ENCODE data around the gene SERP1.

DNA sequence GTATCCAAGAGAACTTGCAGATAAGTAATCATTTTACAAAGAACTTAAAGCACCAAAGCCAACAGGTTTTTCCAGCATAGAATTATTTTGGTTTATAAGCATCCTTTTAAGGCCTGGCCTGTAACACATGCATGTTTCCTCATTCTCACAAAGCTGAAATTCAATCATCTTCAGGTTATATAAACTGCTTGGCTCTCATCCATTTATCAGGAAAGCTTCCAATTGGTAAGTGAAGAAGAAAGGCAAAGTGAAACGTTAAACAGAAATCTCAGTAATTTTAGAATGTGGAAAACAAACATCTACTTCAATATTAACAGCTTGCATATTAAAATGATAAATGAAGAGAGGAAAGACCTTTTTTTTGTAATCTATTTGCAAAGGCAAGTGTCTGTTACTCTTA is 1.6 kb downstream of the SERP1 start:
- TF ChIP-seq, protein P1, sequence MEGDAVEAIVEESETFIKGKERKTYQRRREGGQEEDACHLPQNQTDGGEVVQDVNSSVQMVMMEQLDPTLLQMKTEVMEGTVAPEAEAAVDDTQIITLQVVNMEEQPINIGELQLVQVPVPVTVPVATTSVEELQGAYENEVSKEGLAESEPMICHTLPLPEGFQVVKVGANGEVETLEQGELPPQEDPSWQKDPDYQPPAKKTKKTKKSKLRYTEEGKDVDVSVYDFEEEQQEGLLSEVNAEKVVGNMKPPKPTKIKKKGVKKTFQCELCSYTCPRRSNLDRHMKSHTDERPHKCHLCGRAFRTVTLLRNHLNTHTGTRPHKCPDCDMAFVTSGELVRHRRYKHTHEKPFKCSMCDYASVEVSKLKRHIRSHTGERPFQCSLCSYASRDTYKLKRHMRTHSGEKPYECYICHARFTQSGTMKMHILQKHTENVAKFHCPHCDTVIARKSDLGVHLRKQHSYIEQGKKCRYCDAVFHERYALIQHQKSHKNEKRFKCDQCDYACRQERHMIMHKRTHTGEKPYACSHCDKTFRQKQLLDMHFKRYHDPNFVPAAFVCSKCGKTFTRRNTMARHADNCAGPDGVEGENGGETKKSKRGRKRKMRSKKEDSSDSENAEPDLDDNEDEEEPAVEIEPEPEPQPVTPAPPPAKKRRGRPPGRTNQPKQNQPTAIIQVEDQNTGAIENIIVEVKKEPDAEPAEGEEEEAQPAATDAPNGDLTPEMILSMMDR (IDR thresholded peaks at IDR 0.05; ENCODE audit: poor library complexity) = no peak
- TF ChIP-seq EZH2phosphoT487 (IDR thresholded peaks at IDR 0.05; ENCODE audit: low read depth, severe bottlenecking, unreplicated experiment) (no peak), EZH2 (IDR thresholded peaks at IDR 0.05; ENCODE audit: borderline replicate concordance) (no peak)

Measured in hepatocyte (in vitro differentiated cells).